SK-N-MC (cell line): Measurements from ENCODE around the gene FOXD1.
"Not testable (repeated sequence)": the region's sequence is repeated elsewhere in the genome, so short reads cannot be mapped to it uniquely, and the experiment has no call there.

ENCODE experiments used
- EZH2 ChIP-seq: fragments of 200-600 bp; sonication (generic); IDR thresholded peaks from one replicate; pipeline ENCODE4 v1.6.1; 2017; ENCODE audit warnings: antibody characterized with exemption
- FOXP2 ChIP-seq: optimal IDR thresholded peaks from 2 replicates; pipeline ENCODE3; 2011; ENCODE audit warnings: mild to moderate bottlenecking, moderate library complexity; ENCODE audit not compliant: insufficient read depth; ENCODE audit errors: extremely low read length, control extremely low read depth
- POLR2AphosphoS5 ChIP-seq: IDR thresholded peaks from 2 replicates; pipeline ENCODE4 v1.6.1; 2012; ENCODE audit warnings: mild to moderate bottlenecking, low read depth, low read length, borderline replicate concordance

DNA sequence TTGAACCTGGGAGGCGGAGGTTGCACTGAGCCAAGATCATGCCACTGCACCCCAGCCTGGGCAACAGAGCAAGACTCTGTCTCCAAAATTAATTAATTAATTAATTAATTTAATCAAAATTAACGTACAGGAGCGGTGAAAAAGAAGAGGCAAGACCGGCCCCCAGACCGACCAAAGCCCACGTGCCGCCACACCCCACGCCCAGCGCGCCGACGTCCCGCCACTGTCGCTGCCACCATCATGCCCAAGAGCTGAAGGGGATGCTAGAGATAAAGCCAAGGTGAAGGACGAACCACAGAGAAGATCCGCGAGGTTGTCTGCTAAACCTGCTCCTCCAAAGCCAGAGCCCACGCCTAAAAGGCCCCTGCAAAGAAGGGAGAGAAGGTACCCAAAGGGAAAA, 38.6 kb downstream of the FOXD1 start:
- TF ChIP-seq EZH2, POLR2AphosphoS5, FOXP2: not testable (repeated sequence)
